ENCODE results near the gene ULK1. TPM values are rescaled to one million over a fixed set of nuclear protein-coding genes. Genes with fewer than 3 reads are reported as not detected.

The ULK1 gene
- total RNA-seq, 1 experiment from 2014 or later = 67.8 TPM

DNA sequence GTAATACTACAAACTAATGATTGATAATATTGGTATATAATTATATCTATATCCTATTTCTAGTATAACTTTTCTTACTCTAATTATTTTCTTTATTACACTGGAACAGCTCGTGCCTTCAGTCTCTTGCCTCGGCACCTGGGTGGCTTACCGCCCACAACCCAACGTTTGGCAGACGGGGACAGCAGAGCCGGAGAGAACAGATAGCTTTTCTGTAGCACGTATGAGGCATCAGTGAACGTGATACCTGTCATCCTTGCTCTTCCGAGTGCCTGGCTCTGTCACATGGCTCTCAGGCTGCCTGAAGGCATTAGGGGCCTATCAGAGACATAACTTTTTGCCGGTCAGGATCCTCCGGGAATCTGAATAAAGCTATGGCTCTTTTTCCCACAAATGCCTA is 40.1 kb downstream of the ULK1 start (continued):
- TF ChIP-seq, protein P1, sequence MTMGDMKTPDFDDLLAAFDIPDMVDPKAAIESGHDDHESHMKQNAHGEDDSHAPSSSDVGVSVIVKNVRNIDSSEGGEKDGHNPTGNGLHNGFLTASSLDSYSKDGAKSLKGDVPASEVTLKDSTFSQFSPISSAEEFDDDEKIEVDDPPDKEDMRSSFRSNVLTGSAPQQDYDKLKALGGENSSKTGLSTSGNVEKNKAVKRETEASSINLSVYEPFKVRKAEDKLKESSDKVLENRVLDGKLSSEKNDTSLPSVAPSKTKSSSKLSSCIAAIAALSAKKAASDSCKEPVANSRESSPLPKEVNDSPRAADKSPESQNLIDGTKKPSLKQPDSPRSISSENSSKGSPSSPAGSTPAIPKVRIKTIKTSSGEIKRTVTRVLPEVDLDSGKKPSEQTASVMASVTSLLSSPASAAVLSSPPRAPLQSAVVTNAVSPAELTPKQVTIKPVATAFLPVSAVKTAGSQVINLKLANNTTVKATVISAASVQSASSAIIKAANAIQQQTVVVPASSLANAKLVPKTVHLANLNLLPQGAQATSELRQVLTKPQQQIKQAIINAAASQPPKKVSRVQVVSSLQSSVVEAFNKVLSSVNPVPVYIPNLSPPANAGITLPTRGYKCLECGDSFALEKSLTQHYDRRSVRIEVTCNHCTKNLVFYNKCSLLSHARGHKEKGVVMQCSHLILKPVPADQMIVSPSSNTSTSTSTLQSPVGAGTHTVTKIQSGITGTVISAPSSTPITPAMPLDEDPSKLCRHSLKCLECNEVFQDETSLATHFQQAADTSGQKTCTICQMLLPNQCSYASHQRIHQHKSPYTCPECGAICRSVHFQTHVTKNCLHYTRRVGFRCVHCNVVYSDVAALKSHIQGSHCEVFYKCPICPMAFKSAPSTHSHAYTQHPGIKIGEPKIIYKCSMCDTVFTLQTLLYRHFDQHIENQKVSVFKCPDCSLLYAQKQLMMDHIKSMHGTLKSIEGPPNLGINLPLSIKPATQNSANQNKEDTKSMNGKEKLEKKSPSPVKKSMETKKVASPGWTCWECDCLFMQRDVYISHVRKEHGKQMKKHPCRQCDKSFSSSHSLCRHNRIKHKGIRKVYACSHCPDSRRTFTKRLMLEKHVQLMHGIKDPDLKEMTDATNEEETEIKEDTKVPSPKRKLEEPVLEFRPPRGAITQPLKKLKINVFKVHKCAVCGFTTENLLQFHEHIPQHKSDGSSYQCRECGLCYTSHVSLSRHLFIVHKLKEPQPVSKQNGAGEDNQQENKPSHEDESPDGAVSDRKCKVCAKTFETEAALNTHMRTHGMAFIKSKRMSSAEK (CRISPR knock-in tag; IDR thresholded peaks at IDR 0.05; ENCODE audit: borderline replicate concordance) = no peak
- TF ChIP-seq, protein P2, sequence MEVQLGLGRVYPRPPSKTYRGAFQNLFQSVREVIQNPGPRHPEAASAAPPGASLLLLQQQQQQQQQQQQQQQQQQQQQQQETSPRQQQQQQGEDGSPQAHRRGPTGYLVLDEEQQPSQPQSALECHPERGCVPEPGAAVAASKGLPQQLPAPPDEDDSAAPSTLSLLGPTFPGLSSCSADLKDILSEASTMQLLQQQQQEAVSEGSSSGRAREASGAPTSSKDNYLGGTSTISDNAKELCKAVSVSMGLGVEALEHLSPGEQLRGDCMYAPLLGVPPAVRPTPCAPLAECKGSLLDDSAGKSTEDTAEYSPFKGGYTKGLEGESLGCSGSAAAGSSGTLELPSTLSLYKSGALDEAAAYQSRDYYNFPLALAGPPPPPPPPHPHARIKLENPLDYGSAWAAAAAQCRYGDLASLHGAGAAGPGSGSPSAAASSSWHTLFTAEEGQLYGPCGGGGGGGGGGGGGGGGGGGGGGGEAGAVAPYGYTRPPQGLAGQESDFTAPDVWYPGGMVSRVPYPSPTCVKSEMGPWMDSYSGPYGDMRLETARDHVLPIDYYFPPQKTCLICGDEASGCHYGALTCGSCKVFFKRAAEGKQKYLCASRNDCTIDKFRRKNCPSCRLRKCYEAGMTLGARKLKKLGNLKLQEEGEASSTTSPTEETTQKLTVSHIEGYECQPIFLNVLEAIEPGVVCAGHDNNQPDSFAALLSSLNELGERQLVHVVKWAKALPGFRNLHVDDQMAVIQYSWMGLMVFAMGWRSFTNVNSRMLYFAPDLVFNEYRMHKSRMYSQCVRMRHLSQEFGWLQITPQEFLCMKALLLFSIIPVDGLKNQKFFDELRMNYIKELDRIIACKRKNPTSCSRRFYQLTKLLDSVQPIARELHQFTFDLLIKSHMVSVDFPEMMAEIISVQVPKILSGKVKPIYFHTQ (CRISPR knock-in tag; IDR thresholded peaks at IDR 0.05) = no peak
- TF ChIP-seq ZNF416 (CRISPR knock-in tag; IDR thresholded peaks at IDR 0.05) (no peak), NFYB (CRISPR knock-in tag; conservative IDR thresholded peaks at IDR 0.05; ENCODE audit: low read depth) (no peak), TEAD1 (CRISPR knock-in tag; IDR thresholded peaks at IDR 0.05) (no peak)
- TF ChIP-seq, protein P3, sequence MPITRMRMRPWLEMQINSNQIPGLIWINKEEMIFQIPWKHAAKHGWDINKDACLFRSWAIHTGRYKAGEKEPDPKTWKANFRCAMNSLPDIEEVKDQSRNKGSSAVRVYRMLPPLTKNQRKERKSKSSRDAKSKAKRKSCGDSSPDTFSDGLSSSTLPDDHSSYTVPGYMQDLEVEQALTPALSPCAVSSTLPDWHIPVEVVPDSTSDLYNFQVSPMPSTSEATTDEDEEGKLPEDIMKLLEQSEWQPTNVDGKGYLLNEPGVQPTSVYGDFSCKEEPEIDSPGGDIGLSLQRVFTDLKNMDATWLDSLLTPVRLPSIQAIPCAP (CRISPR knock-in tag; IDR thresholded peaks at IDR 0.05) = no peak
- TF ChIP-seq, protein P4, sequence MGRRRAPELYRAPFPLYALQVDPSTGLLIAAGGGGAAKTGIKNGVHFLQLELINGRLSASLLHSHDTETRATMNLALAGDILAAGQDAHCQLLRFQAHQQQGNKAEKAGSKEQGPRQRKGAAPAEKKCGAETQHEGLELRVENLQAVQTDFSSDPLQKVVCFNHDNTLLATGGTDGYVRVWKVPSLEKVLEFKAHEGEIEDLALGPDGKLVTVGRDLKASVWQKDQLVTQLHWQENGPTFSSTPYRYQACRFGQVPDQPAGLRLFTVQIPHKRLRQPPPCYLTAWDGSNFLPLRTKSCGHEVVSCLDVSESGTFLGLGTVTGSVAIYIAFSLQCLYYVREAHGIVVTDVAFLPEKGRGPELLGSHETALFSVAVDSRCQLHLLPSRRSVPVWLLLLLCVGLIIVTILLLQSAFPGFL (CRISPR knock-in tag; IDR thresholded peaks at IDR 0.05; ENCODE audit: borderline replicate concordance) = no peak

DNA sequence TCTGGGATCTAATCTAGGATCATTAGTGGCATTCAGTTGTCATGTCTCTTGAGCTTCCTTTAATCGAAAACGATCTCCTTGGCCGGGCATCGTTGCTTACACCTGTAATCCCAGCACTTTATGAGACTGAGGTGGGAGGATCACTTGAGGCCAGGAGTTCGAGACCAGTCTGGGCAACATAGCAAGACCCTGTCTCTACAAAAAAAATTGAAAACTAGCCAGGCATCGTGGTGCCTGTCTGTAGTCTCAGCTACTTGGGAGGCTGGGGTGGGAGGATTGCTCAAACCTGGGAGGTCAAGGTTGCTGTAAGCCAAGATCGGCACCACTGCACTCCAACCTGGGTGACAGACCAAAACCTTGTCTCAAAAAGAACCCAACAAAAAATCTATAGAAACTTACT is 43.7 kb downstream of the ULK1 start:
- H3K27me3 Mint-ChIP-seq (ENCODE audit: low read depth) = no peaks in the 10 kb centered on the region
- no peak overlapping the region for H3K27ac Mint-ChIP-seq
- H3K4me3 Mint-ChIP-seq = no peak overlapping the region
- H3K36me3 Mint-ChIP-seq = peaks cover 80% of the 10 kb centered on the region
- H3K4me1 Mint-ChIP-seq = no peaks in the 10 kb centered on the region
- ATAC-seq (no peak), DNase-seq (ENCODE audit: low spot score) (no peak)
- TF ChIP-seq ZNF121 (CRISPR knock-in tag; IDR thresholded peaks at IDR 0.05) (peak; percentile 69; the same call in 1 of the 2 replicates), ELF4 (CRISPR knock-in tag; IDR thresholded peaks at IDR 0.05; ENCODE audit: low read depth) (no peak)
- ChIA-PET POLR2A (no interaction called here), CTCF (no interaction called here)
- H3K9me3 Mint-ChIP-seq = no peaks in the 10 kb centered on the region

DNA sequence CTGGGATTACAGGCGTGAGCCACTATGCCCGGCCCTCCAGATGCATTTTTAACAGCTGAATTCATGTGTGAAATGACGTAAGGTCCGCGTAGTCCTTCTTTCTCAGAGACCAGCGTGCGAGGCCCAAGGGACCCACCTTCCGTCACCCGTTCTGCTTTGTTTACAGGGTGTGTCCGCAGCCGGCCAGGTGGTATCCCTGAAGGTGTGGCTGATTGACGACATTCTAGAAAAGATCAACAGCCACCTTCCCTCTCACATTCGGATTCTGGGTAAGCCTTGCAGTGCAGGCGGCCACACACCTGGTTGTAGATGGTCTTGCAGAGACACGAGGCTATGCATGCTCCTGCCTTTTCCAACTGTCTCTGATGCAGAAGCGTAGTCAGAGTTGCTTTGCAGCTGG is 44.6 kb downstream of the ULK1 start:
- H3K9me3 Mint-ChIP-seq = no peaks in the 10 kb centered on the region
- TF ChIP-seq CREM (CRISPR knock-in tag; IDR thresholded peaks at IDR 0.05) (no peak), ZNF416 (CRISPR knock-in tag; IDR thresholded peaks at IDR 0.05) (no peak), ELF4 (CRISPR knock-in tag; IDR thresholded peaks at IDR 0.05; ENCODE audit: low read depth) (no peak), GABPB1 (CRISPR knock-in tag; IDR thresholded peaks at IDR 0.05) (no peak), ZNF121 (CRISPR knock-in tag; IDR thresholded peaks at IDR 0.05) (no peak)
- TF ChIP-seq, protein P5, sequence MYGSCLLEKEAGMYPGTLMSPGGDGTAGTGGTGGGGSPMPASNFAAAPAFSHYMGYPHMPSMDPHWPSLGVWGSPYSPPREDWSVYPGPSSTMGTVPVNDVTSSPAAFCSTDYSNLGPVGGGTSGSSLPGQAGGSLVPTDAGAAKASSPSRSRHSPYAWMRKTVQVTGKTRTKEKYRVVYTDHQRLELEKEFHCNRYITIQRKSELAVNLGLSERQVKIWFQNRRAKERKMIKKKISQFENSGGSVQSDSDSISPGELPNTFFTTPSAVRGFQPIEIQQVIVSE (CRISPR knock-in tag; IDR thresholded peaks at IDR 0.05; ENCODE audit: borderline replicate concordance) = no peak
- TF ChIP-seq, protein P6, sequence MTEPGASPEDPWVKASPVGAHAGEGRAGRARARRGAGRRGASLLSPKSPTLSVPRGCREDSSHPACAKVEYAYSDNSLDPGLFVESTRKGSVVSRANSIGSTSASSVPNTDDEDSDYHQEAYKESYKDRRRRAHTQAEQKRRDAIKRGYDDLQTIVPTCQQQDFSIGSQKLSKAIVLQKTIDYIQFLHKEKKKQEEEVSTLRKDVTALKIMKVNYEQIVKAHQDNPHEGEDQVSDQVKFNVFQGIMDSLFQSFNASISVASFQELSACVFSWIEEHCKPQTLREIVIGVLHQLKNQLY (CRISPR knock-in tag; IDR thresholded peaks at IDR 0.05) = no peak
- POLR2A ChIA-PET = interaction anchor here (0.6 to 0.7 kb wide), 2 partner anchors 11 to 26 kb away, joined by 3 to 4 read pairs; partner anchors contain the start of gene EP400
- H3K4me1 Mint-ChIP-seq = no peaks in the 10 kb centered on the region
- H3K36me3 Mint-ChIP-seq = peaks cover 80% of the 10 kb centered on the region
- no peaks in the 10 kb centered on the region for H3K27me3 Mint-ChIP-seq (ENCODE audit: low read depth)
- H3K4me3 Mint-ChIP-seq = no peak overlapping the region
- H3K27ac Mint-ChIP-seq = no peak overlapping the region
- DNase-seq (ENCODE audit: low spot score) = no peak
- CTCF ChIA-PET = interaction anchor here (0.7 kb wide), 1 partner anchor 701 kb away, joined by 5 read pairs; no protein-coding TSS in a partner anchor
- no peak for ATAC-seq
